GM18499 (cell line): ENCODE measurements around the gene GPC3.

Experiments used
- ATAC-seq: cut with Tn5 transposase; IDR thresholded peaks from one replicate; pipeline ENCODE4 v1.9.1; 2021; ENCODE audit warnings: moderate number of reproducible peaks; ENCODE audit not compliant: insufficient read depth, unreplicated experiment

GPC3 gene

DNA sequence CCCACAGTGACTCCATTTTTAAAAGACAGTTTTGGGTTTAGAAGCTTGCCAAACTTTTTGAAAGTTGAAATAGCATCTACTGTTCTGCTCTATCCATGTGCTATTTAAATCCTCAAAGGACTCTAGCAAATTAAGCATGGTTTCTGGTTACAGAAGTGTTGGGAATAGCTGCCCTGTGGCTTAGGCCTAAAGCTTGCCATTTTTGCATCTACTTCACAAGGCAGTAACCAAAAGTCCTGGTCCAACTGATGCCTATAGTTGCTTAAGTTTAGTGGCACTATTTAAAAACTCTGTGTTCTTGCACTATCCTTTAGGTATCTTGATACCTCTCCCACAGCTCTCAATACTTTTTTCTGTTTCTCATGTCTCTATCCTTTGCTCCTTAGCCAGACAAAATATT, 319.1 kb downstream of the GPC3 start:
- no peak for ATAC-seq

- ATAC-seq = no peak
Measured at GRCh38 chrX:133661962-133662839, 323.2 kb downstream of the GPC3 start.

GRCh38 chrX:133660281-133660680, 325.1 kb downstream of the GPC3 start:
- no peak for ATAC-seq

- ATAC-seq = no peak
Measured at GRCh38 chrX:133658293-133658911, 327.0 kb downstream of the GPC3 start.

GRCh38 chrX:133655275-133656265, 329.8 kb downstream of the GPC3 start:
- ATAC-seq = no peak

GRCh38 chrX:133654811-133655210, 330.6 kb downstream of the GPC3 start:
- no peak for ATAC-seq

DNA sequence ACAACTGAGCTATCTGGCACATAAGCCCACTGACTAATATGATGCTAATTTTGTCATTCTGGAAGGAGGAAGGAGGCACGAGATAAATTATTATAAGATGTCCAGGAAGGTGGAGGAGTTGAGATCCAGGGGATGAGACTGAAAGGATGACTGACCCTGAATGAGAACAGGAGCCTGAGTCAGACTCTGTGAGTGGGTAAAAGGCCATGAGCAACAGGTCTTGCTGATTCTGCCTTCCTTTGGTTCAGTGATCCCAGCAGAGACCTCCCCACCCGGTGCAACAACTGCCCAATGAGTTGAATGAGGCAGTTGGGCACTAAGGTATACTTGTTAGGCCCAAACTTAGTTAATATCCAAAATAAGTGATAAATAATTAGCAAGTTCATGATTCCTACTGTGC, 332.0 kb downstream of the GPC3 start:
- no peak for ATAC-seq

GRCh38 chrX:133652185-133652584, 333.2 kb downstream of the GPC3 start:
- no peak for ATAC-seq

DNA sequence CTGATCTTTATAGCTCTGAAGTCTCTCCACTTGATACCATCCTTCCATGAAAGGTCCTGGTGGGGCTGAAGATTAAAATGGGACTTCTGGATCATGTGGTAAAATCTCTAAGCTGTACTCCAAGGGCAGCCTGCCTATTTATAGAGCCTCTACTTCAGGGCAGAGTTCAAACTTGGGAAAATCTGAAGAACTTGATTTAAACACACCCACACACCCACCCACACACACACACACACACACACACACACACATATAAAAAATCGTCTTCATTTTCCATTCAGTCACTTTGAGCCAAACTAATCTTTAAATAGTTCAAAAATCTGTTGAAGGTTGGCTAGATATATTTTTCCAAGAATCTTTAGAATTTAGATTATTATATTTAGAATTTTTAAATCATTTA, 335.2 kb downstream of the GPC3 start:
- no peak for ATAC-seq

DNA sequence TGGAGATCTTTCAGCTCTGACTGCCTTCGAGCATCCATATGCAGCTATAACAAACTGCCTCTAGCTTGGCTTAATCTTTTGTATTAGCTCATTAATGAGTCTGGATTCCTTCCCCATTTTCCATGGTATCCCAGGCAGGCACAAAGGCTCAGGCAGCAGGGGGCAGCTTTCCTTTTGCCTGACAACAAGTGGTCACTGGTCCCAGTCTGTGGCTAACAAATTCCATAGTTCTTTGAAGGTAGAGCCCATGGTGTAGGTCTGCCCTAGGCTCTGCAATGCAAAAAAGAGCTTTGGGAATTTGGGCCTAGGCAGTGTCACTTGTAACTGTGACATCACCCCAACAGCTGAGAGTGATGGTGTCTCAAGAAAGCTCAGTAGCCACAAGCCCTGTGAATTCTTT, 335.7 kb downstream of the GPC3 start:
- ATAC-seq = no peak

DNA sequence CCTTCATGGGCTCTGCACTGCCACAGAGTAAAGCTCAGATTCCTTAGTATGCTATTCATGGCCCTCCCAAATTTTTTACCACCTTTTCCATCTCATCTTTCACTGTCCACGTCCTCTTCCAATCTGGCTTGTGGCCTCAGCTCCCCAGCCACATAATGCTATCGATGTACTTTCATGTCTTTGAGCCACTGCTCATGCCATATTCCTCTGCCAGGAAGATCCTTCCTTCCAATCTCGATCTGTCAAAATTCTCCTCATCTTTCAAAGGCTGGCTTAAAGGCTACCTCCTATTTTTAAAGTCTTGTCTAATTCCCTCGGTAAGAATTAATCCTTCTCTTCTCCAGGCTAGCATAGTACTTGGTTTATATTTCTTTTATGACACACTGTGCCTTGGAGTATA, 336.8 kb downstream of the GPC3 start:
- ATAC-seq = no peak

DNA sequence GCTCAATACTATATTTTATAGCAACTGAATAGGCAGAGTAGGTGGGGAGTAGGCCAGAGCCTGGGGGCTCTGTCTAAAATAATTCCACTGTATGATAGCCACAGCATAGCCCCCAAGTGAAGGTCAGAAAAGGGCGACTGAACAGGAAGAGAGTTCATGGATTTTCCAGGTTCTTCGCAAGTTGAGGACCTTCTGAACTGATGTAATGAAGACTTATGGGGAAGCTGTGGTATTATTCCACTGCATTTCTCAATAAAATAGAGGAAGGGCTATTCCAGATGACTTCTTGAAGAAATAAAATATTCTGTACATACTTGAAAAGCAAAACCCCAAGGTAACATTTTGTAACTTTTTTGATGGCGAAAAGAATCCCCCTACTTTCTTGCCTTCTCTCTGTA, 338.7 kb downstream of the GPC3 start:
- no peak for ATAC-seq

DNA sequence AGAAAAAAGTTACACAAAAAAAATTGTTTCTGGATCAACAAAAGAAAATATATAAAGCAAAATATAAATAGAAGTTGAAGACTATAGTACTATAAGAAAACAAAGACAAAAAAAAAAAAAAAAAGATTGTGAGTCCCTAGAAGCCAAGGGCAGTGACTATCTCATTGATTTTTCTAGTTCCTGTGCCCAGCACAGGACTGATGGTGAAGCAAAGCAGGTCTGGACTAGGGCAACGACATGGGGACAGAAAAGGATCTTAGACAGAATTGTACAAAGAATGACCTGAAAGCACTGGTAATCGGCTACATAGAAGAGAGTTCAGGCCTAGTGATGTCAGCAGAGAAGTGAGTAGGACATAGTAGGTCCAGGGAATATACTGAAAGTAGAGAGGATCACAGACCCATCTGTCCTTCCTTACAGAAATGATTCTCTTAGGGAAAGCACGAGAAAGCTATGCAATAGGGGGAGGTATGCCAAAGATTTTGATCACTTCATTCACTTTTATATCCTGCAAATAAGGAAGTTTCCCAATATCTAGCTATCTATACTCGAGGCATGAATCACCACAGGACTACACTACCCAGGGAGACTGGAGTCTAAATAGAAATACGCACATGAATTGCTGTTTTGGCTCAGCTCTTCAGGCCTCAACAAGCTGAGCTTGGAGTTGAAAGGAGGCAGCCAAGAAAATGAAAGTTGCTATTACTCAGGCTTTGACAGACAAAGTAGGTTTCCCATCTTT, 339.2 kb downstream of the GPC3 start:
- ATAC-seq = no peak

DNA sequence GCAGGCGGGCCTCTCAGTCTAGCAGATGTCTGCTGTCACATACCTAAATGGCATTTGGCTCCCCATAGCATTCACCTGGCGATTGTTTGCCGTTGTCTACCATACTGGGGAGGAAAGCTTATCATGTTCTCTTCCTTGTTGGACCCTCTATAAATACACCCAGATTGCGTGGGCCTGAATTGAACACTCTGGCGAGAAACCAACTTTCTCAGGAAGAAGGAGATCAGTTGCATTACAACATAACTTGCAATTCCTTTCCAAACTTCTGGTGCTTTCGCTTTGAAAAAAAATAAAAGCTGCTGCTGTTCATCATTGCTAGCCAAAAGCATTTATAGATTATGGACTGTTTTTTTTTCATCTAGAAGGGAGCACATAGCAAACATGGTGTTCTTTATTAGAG, 340.1 kb downstream of the GPC3 start:
- ATAC-seq = no peak

DNA sequence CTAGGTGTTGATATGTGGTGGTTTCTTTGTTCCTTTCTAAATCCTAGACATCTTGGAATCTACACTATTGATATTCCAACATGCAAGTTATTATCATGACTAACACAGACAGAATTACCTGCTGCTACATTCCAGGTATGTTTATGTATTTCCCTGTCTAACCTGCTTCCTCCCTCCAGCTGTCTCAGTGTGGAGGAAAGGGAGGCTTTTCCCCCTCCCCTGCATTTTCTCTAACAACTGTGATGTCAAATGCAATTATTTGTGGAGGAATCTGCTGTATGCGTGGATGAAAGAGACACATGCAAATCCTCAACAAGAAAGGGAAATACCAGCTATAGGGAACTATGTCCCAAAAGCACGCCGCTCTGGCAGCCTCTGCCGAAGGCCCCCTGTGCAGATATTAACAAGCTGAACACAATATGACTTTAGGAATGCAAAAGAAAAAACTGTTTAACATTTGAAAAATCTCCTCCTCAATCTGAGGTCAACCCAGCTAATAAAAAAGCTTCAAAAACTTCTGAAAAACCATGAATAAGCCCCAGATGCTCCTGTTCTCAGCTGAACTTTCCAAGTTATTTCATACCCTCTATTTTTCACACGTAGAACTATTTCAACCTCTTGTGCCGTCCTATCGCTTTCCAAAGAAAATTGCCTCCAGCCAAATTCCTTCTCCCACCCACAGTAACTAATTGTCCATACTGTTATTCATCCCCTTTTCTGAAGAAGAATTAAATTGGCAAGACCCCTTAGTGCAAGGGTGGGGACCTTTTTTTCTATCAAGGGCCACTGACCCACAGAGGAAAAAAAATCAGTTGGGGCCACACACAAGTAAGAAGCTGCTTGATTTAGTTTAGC, 345.0 kb downstream of the GPC3 start:
- ATAC-seq = no peak

GRCh38 chrX:133639726-133640125, 345.7 kb downstream of the GPC3 start:
- ATAC-seq = no peak

DNA sequence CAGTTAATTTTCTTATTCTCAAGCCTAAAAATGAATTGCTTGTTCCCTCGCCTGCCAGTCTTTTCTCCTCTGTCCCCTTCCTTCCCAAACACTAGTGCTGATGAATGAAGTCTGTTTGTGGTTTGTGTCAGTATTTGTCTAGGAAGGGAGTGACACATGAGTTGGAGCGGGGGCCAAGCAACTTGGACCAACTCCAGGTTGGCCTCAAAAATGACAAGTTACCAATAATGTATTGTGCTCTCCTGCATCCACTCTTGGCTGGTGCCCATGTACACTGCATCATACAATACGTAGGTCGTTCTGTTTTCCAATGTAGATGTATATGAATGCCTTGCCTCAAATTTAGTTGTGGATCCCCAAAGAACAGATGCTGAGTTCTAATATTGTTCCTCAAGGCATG, 347.1 kb downstream of the GPC3 start:
- ATAC-seq = no peak

DNA sequence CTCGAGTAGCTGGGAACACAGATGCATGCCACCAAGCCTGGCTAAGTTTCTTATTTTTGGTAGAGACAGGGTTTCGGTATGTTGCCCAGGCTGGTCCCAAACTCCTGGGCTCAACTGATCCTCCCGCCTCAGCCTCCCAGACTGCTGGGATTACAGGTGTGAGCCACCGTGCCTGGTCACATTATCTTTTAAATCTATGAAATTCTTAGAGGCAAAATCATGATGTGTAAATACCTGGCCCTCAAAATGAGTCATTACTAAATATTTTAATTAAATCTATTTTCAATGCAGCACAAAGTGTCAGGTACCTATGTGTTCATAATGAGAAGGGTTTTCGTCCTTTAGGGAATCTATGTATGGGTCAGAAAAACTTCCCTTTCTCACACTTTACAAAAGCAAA, 347.6 kb downstream of the GPC3 start:
- no peak for ATAC-seq

DNA sequence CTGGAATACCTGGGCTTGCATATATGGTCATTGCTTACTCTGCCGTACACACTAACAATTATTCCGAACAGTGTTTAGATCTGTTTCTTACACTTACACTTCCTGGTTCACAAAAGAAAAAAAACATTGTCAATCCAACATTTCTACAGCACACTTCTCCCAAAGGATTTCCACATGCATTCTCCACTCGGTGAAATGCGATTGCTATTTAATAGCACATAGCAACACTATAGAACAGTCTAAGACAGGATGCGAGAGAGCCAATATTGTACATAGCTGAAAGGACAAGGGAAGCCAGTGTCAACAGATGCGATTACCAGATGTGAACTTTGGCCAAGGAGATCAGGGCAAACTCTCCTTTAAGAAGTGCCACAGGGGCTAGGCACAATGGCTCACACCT, 349.4 kb downstream of the GPC3 start:
- ATAC-seq = no peak
